H9 (cell line): ENCODE results near the gene RAD51D. TPM values are rescaled to one million over a fixed set of nuclear protein-coding genes. Genes with fewer than 3 reads are reported as not detected.
A peak's percentile ranks its signal among the peaks of the same experiment; 100 is the strongest.

Experiments
- DNase-seq: peaks from one replicate; pipeline ENCODE4 v3.0.0-alpha.2; 2017
- H2AFZ ChIP-seq: one replicate; pipeline ENCODE4 v1.6.1; 2013; ENCODE audit warnings: mild to moderate bottlenecking, low read length, control low read depth, moderate library complexity
- H2AK5ac ChIP-seq: 2 replicates; pipeline ENCODE4 v1.6.1; 2013; ENCODE audit warnings: low read length, control low read depth, mixed read lengths; ENCODE audit not compliant: insufficient read length
- H2BK120ac ChIP-seq: one replicate; pipeline ENCODE4 v1.6.1; 2013; ENCODE audit warnings: low read depth, mild to moderate bottlenecking, low read length, control low read depth, inconsistent platforms; ENCODE audit not compliant: poor library complexity, severe bottlenecking
- H2BK12ac ChIP-seq: 2 replicates; pipeline ENCODE4 v1.6.1; 2013; ENCODE audit warnings: low read length, control low read depth, mixed read lengths, low read depth; ENCODE audit not compliant: insufficient read length
- H2BK15ac ChIP-seq: 2 replicates; pipeline ENCODE4 v1.6.1; 2013; ENCODE audit warnings: low read depth, low read length, control low read depth
- H2BK20ac ChIP-seq: one replicate; pipeline ENCODE4 v1.6.1; 2013; ENCODE audit warnings: low read depth, mild to moderate bottlenecking, low read length, control low read depth, inconsistent platforms; ENCODE audit not compliant: poor library complexity, severe bottlenecking
- H2BK5ac ChIP-seq: 2 replicates; pipeline ENCODE4 v1.6.1; 2013; ENCODE audit warnings: low read length, control low read depth, mixed read lengths; ENCODE audit not compliant: insufficient read length
- H3K14ac ChIP-seq: 2 replicates; pipeline ENCODE4 v1.6.1; 2013; ENCODE audit warnings: low read length, control low read depth; ENCODE audit not compliant: insufficient read depth
- H3K18ac ChIP-seq: 2 replicates; pipeline ENCODE4 v1.6.1; 2013; ENCODE audit warnings: low read depth, mild to moderate bottlenecking, mixed read lengths, low read length, control low read depth; ENCODE audit not compliant: insufficient read length
- H3K23ac ChIP-seq: 2 replicates; pipeline ENCODE4 v1.6.1; 2013; ENCODE audit warnings: low read length, control low read depth, mixed read lengths, low read depth; ENCODE audit not compliant: insufficient read length
- H3K23me2 ChIP-seq: 2 replicates; pipeline ENCODE4 v1.6.1; 2013; ENCODE audit warnings: low read depth, mild to moderate bottlenecking, mixed read lengths, low read length, control low read depth; ENCODE audit not compliant: insufficient read length, poor library complexity, severe bottlenecking
- H3K27ac ChIP-seq: 2 replicates; pipeline ENCODE4 v1.5.1; 2013; ENCODE audit warnings: low read length, control low read depth, mixed read lengths, low read depth; ENCODE audit not compliant: insufficient read length
- H3K27me3 ChIP-seq: 2 replicates; pipeline ENCODE4 v1.6.1; 2013; ENCODE audit warnings: low read length, control low read depth, inconsistent platforms; ENCODE audit not compliant: insufficient read depth
- H3K4ac ChIP-seq: 2 replicates; pipeline ENCODE4 v1.6.1; 2013; ENCODE audit warnings: low read depth, mild to moderate bottlenecking, control low read depth, inconsistent platforms, low read length, moderate library complexity
- H3K4me1 ChIP-seq: 2 replicates; pipeline ENCODE4 v1.6.1; 2013; ENCODE audit warnings: low read length, control low read depth, inconsistent platforms; ENCODE audit not compliant: insufficient read depth
- H3K4me2 ChIP-seq: 2 replicates; pipeline ENCODE4 v1.6.1; 2013; ENCODE audit warnings: low read length, control low read depth, mixed read lengths; ENCODE audit not compliant: insufficient read length, insufficient read depth
- H3K56ac ChIP-seq: 2 replicates; pipeline ENCODE4 v1.6.1; 2013; ENCODE audit warnings: low read depth, mild to moderate bottlenecking, mixed read lengths, low read length, control low read depth; ENCODE audit not compliant: insufficient read length
- H3K79me1 ChIP-seq: 2 replicates; pipeline ENCODE4 v1.6.1; 2013; ENCODE audit warnings: low read depth, mild to moderate bottlenecking, moderate library complexity, low read length, control low read depth, inconsistent platforms; ENCODE audit not compliant: insufficient read depth, poor library complexity, severe bottlenecking
- H3K79me2 ChIP-seq: 2 replicates; pipeline ENCODE4 v1.6.1; 2013; ENCODE audit warnings: low read length, control low read depth, inconsistent platforms; ENCODE audit not compliant: insufficient read depth
- H3K9ac ChIP-seq: 2 replicates; pipeline ENCODE4 v1.6.1; 2013; ENCODE audit warnings: low read length, control low read depth, mixed read lengths; ENCODE audit not compliant: insufficient read length; ENCODE audit errors: extremely low read depth
- H3K9me3 ChIP-seq: one replicate; pipeline ENCODE4 v1.6.1; 2013; ENCODE audit warnings: low read depth, low read length, inconsistent platforms; ENCODE audit not compliant: control insufficient read depth
- H3T11ph ChIP-seq: one replicate; pipeline ENCODE4 v1.6.1; 2013; ENCODE audit warnings: mild to moderate bottlenecking, low read length, control low read depth, inconsistent platforms
- H4K20me1 ChIP-seq: one replicate; pipeline ENCODE4 v1.6.1; 2013; ENCODE audit not compliant: control insufficient read depth, insufficient read length, insufficient read depth
- H4K5ac ChIP-seq: 2 replicates; pipeline ENCODE4 v1.6.1; 2013; ENCODE audit warnings: low read depth, mild to moderate bottlenecking, mixed read lengths, low read length, control low read depth; ENCODE audit not compliant: insufficient read length
- H4K8ac ChIP-seq: replicated peaks from 2 replicates; pipeline ENCODE4 v1.6.1; 2013; ENCODE audit warnings: low read length, control low read depth, mixed read lengths, low read depth; ENCODE audit not compliant: insufficient read length
- H4K91ac ChIP-seq: 2 replicates; pipeline ENCODE4 v1.6.1; 2013; ENCODE audit warnings: low read depth, mild to moderate bottlenecking, moderate library complexity, mixed read lengths, low read length, control low read depth; ENCODE audit not compliant: insufficient read length
- H3K27ac Mint-ChIP-seq, 3 experiments: 2 replicates in 2 of 3; 3 replicates in 1 of 3; pipeline ENCODE4 v1.8.0; 2020 to 2021; ENCODE audit warnings: mixed read lengths in 3 of 3, mild to moderate bottlenecking in 1 of 3, moderate library complexity in 1 of 3
- H3K27me3 Mint-ChIP-seq: 2 replicates; pipeline ENCODE4 v1.8.0; 2021; ENCODE audit warnings: low read depth, mild to moderate bottlenecking, moderate library complexity, mixed read lengths
- H3K36me3 Mint-ChIP-seq, 3 experiments: 2 replicates in 2 of 3; 3 replicates in 1 of 3; pipeline ENCODE4 v1.8.0; 2020 to 2021; ENCODE audit warnings: low read depth in 3 of 3, mixed read lengths in 3 of 3; ENCODE audit not compliant: insufficient read depth in 1 of 3
- H3K4me1 Mint-ChIP-seq, 2 experiments: 2 replicates each; pipeline ENCODE4 v1.8.0; 2020; ENCODE audit warnings: mixed read lengths in 2 of 2
- H3K4me3 Mint-ChIP-seq, 2 experiments: 2 replicates in 1 of 2; 3 replicates in 1 of 2; pipeline ENCODE4 v1.8.0; 2020 to 2021; ENCODE audit warnings: mild to moderate bottlenecking in 2 of 2, mixed read lengths in 2 of 2, moderate library complexity in 1 of 2
- H3K9me3 Mint-ChIP-seq, 2 experiments: 2 replicates in 1 of 2; 3 replicates in 1 of 2; pipeline ENCODE4 v1.8.0; 2020; ENCODE audit warnings: mild to moderate bottlenecking in 2 of 2, mixed read lengths in 2 of 2, moderate library complexity in 1 of 2
- CTCF ChIP-seq: fragments of 200-600 bp; sonication (generic); conservative IDR thresholded peaks from 3 replicates; pipeline ENCODE4 v1.8.0; 2021; ENCODE audit warnings: antibody characterized with exemption, mild to moderate bottlenecking
- WGBS: extraction: QIAGEN DNeasy Blood & Tissue Kit; methylation state at CpG from one replicate; pipeline ENCODE4 v1.1.7; 2013; ENCODE audit warnings: missing lambda C conversion rate, low lambda C conversion rate, mixed read lengths; ENCODE audit not compliant: insufficient read length; ENCODE audit errors: extremely low coverage; 5-methylcytosine and 5-hydroxymethylcytosine counted together
- total RNA-seq: library from RNA; stranded (reverse); gene quantifications from 2 replicates; pipeline ENCODE4 v1.2.1, GENCODE V29; 2021

The RAD51D gene
- total RNA-seq, 1 experiment from 2014 or later, result 15.8 TPM

- Histone ChIP-seq H3K18ac (no peak overlapping the region), H3K14ac (no peak overlapping the region), H3K9me3 (no peaks in the 10 kb centered on the region), H2AFZ (no peak overlapping the region), H3K4ac (no peak overlapping the region), H4K8ac (no peak overlapping the region), H2BK120ac (no peak overlapping the region), H3K23me2 (no peaks in the 10 kb centered on the region), H3K4me1 (no peaks in the 10 kb centered on the region), H2BK20ac (no peak overlapping the region), H3K56ac (no peak overlapping the region), H2BK5ac (no peak overlapping the region), H2AK5ac (no peak overlapping the region), H3K4me2 (no peak overlapping the region), H3K79me1 (no peaks in the 10 kb centered on the region), H3K23ac (no peak overlapping the region), H3K9ac (no peak overlapping the region), H3T11ph (no peak overlapping the region), H2BK15ac (no peak overlapping the region), H3K79me2 (no peaks in the 10 kb centered on the region), H3K27ac (no peak overlapping the region), H2BK12ac (no peak overlapping the region), H3K27me3 (no peaks in the 10 kb centered on the region), H4K91ac (no peak overlapping the region), H4K20me1 (no peaks in the 10 kb centered on the region), H4K5ac (no peak overlapping the region)
- H3K27ac Mint-ChIP-seq, result 0 out of 7 replicates have a peak overlapping the region, but pooled peaks of 1 of the 3 experiments have one; percentile 48
- peaks cover 39 to 54% (median 43%) of the 10 kb centered on the region in 3 experiments for H3K36me3 Mint-ChIP-seq
- H3K9me3 Mint-ChIP-seq, result no peaks in the 10 kb centered on the region; a peak in 1 of 5 replicates
- TF ChIP-seq CTCF, result no peak
- peaks cover 7% of the 10 kb centered on the region for H3K27me3 Mint-ChIP-seq
- WGBS, result no CpG with 5 or more reads among the region's 3 CpGs
- no peaks in the 10 kb centered on the region for H3K4me1 Mint-ChIP-seq
- no peak for DNase-seq
- no peak overlapping the region for H3K4me3 Mint-ChIP-seq
Measured at GRCh38 chr17:35130392-35130791, 10.7 kb upstream of the RAD51D start.
